HAP-1 (cell line): ENCODE data around the gene NABP1.

Experiments
- DNase-seq, 2 experiments: peaks; one replicate each; pipeline ENCODE4 v3.0.0-alpha.2; 2016 to 2020; ENCODE audit warnings: low spot score in 2 of 2
- H3K27me3 ChIP-seq: fragments of 250-450 bp; sonication (Bioruptor Pico); 2 replicates; pipeline ENCODE4 v1.5.1; 2020; ENCODE audit warnings: low read depth, mild to moderate bottlenecking, moderate library complexity
- H3K36me3 ChIP-seq: fragments of 250-450 bp; sonication (Bioruptor Pico); replicated peaks from 2 replicates; pipeline ENCODE4 v1.5.1; 2020; ENCODE audit warnings: mild to moderate bottlenecking
- H3K4me1 ChIP-seq: fragments of 250-450 bp; sonication (Bioruptor Pico); 2 replicates; pipeline ENCODE4 v1.5.1; 2020; ENCODE audit warnings: mild to moderate bottlenecking
- H3K4me3 ChIP-seq: fragments of 250-450 bp; sonication (Bioruptor Pico); 2 replicates; pipeline ENCODE4 v1.5.1; 2020; ENCODE audit warnings: mild to moderate bottlenecking, moderate library complexity
- H3K9me3 ChIP-seq: fragments of 250-450 bp; sonication (Bioruptor Pico); 2 replicates; pipeline ENCODE4 v1.5.1; 2020; ENCODE audit warnings: mild to moderate bottlenecking, moderate library complexity
- in situ Hi-C: fragments of 300-500 bp; cut with MboI; formaldehyde crosslinking; loops from 3 replicates; pipeline ENCODE4 v1.14.3; 2020; ENCODE audit warnings: low sequenced_read_pairs, inconsistent platforms, mixed read lengths

NABP1 gene

GRCh38 chr2:191659198-191659597 is 18.7 kb upstream of the NABP1 start:
- Histone ChIP-seq H3K27me3 (no peaks in the 10 kb centered on the region), H3K4me3 (no peak overlapping the region), H3K36me3 (no peaks in the 10 kb centered on the region), H3K9me3 (no peaks in the 10 kb centered on the region), H3K4me1 (no peaks in the 10 kb centered on the region)
- in situ Hi-C loops = no loop called here
- DNase-seq = no peak

GRCh38 chr2:191660575-191660974 is 17.4 kb upstream of the NABP1 start:
- in situ Hi-C loops = no loop called here
- H3K27me3 ChIP-seq = no peaks in the 10 kb centered on the region

GRCh38 chr2:191661097-191661924 is 16.6 kb upstream of the NABP1 start:
- H3K4me1 ChIP-seq = no peaks in the 10 kb centered on the region
- no peaks in the 10 kb centered on the region for H3K9me3 ChIP-seq
- in situ Hi-C loops = no loop called here
- no peak for DNase-seq
- no peaks in the 10 kb centered on the region for H3K36me3 ChIP-seq
- no peak overlapping the region for H3K4me3 ChIP-seq
- H3K27me3 ChIP-seq = no peaks in the 10 kb centered on the region

More at GRCh38 chr2:191660575-191660974, 17.4 kb upstream of the NABP1 start:
- no peak for DNase-seq
- Histone ChIP-seq H3K4me1 (no peaks in the 10 kb centered on the region), H3K4me3 (no peak overlapping the region), H3K36me3 (no peaks in the 10 kb centered on the region), H3K9me3 (no peaks in the 10 kb centered on the region)

- H3K27me3 ChIP-seq = peaks cover 9% of the 10 kb centered on the region
- in situ Hi-C loops = no loop called here
- H3K4me1 ChIP-seq = no peaks in the 10 kb centered on the region
- no peaks in the 10 kb centered on the region for H3K36me3 ChIP-seq
- no peaks in the 10 kb centered on the region for H3K9me3 ChIP-seq
- no peak for DNase-seq
- no peak overlapping the region for H3K4me3 ChIP-seq
Observed at GRCh38 chr2:191664823-191665677, 12.9 kb upstream of the NABP1 start.

- Histone ChIP-seq H3K27me3 (peaks cover 9% of the 10 kb centered on the region), H3K36me3 (no peaks in the 10 kb centered on the region), H3K4me3 (no peak overlapping the region), H3K9me3 (no peaks in the 10 kb centered on the region), H3K4me1 (no peaks in the 10 kb centered on the region)
- in situ Hi-C loops = no loop called here
- no peak for DNase-seq
Observed at GRCh38 chr2:191666226-191666625, 11.7 kb upstream of the NABP1 start.

- no peaks in the 10 kb centered on the region for H3K36me3 ChIP-seq
Observed at GRCh38 chr2:191666732-191667131, 11.2 kb upstream of the NABP1 start.

GRCh38 chr2:191670076-191670475 is 7.9 kb upstream of the NABP1 start:
- in situ Hi-C loops = no loop called here
- H3K4me1 ChIP-seq = no peaks in the 10 kb centered on the region
- DNase-seq = no peak
- H3K9me3 ChIP-seq = no peaks in the 10 kb centered on the region
- no peak overlapping the region for H3K4me3 ChIP-seq
- H3K36me3 ChIP-seq = no peaks in the 10 kb centered on the region
- H3K27me3 ChIP-seq = peaks cover 9% of the 10 kb centered on the region

More at GRCh38 chr2:191666732-191667131, 11.2 kb upstream of the NABP1 start:
- Histone ChIP-seq H3K9me3 (no peaks in the 10 kb centered on the region), H3K4me1 (no peaks in the 10 kb centered on the region), H3K4me3 (no peak overlapping the region), H3K27me3 (peaks cover 9% of the 10 kb centered on the region)
- DNase-seq = no peak
- in situ Hi-C loops = no loop called here

- H3K4me1 ChIP-seq = no peaks in the 10 kb centered on the region
- in situ Hi-C loops = no loop called here
- peaks cover 9% of the 10 kb centered on the region for H3K27me3 ChIP-seq
- DNase-seq = no peak
- no peaks in the 10 kb centered on the region for H3K9me3 ChIP-seq
- no peaks in the 10 kb centered on the region for H3K36me3 ChIP-seq
- H3K4me3 ChIP-seq = no peak overlapping the region
Observed at GRCh38 chr2:191670787-191671186, 7.1 kb upstream of the NABP1 start.

- Histone ChIP-seq H3K27me3 (peaks cover 9% of the 10 kb centered on the region), H3K4me3 (no peak overlapping the region), H3K4me1 (peaks cover 12% of the 10 kb centered on the region), H3K36me3 (no peaks in the 10 kb centered on the region; the same call in 1 of the 2 replicates), H3K9me3 (no peaks in the 10 kb centered on the region)
- DNase-seq = no peak
- in situ Hi-C loops = no loop called here
Observed at GRCh38 chr2:191675807-191676721, 1.9 kb upstream of the NABP1 start.

- in situ Hi-C loops = no loop called here
- DNase-seq = peak; percentile 30 to 35
- Histone ChIP-seq H3K4me1 (peaks cover 12% of the 10 kb centered on the region), H3K27me3 (peaks cover 9% of the 10 kb centered on the region), H3K36me3 (peaks cover 4% of the 10 kb centered on the region), H3K4me3 (peak overlapping the region; percentile 58), H3K9me3 (no peaks in the 10 kb centered on the region)
Observed at GRCh38 chr2:191676790-191677645, 918 bp upstream of the NABP1 start.

GRCh38 chr2:191678437-191679100 is 633 bp downstream of the NABP1 start:
- peaks cover 12% of the 10 kb centered on the region for H3K4me1 ChIP-seq
- in situ Hi-C loops = no loop called here
- H3K27me3 ChIP-seq = peaks cover 9% of the 10 kb centered on the region
- peak; percentile 45 to 80 for DNase-seq
- no peaks in the 10 kb centered on the region for H3K9me3 ChIP-seq
- peak overlapping the region; percentile 58 for H3K4me3 ChIP-seq
- H3K36me3 ChIP-seq = peaks cover 17% of the 10 kb centered on the region
